ENCODE measurements around the gene AMHR2. TPM values are rescaled to one million over a fixed set of nuclear protein-coding genes. Genes with fewer than 3 reads are reported as not detected.
A peak's percentile ranks its signal among the peaks of the same experiment; 100 is the strongest.

The AMHR2 gene
- total RNA-seq, 2 experiments from 2014 or later, result not detected

DNA sequence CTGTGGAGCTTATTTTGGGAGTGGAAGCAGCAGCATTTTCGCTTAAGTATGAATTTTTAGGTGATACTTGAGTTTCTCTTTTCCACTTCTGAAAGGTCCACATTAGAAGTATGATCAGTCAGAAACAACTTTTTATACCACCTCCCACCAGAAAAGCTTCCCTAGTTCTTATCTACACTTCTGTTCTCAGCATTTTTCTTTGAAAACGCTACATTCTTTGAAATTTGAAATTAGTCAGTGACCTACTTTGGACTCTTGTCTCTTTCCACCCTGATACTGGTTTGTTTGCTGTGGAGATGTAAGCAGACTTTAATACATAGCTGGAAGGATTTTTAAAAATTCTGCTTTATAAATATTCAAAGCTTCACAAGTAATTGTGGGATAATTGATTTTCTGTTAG, 50.4 kb downstream of the AMHR2 start:
- Mint-ChIP-seq H3K36me3 (ENCODE audit: low read depth) (peaks cover 65% of the 10 kb centered on the region), H3K27me3 (ENCODE audit: low read depth) (no peaks in the 10 kb centered on the region), H3K9me3 (no peaks in the 10 kb centered on the region), H3K4me3 (no peak overlapping the region), H3K4me1 (ENCODE audit: low read depth) (peaks cover 62% of the 10 kb centered on the region), H3K27ac (peak overlapping the region; percentile 64)
- CTCF ChIA-PET, result interaction anchor here (0.5 to 5.3 kb wide), 8 partner anchors 8 to 152 kb away, joined by 3 to 40 read pairs (median 4); no protein-coding TSS in a partner anchor
- intact Hi-C loops (cut with micrococcal nuclease), result no loop called here
- no peak for DNase-seq

DNA sequence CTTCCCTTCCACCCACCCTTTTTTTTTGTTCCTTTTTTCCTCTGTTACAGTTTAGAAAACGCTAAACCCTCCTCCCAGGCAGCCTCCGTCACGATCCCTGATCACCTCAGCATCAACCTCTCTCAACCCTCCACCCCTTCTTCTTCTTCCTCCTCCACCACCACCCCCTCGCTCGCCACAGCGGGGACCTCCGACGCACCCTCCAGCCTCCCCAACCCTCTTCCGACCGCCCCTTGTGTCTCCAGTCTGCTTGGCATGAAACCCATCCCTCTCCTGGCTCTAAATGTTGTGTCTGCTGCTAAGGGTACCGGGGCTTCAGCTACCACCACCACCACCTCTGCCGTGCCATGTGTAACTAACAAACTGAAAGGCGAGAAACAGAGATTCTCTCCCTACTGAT, 51.2 kb downstream of the AMHR2 start:
- DNase-seq, result no peak
- Mint-ChIP-seq H3K4me1 (ENCODE audit: low read depth) (peaks cover 62% of the 10 kb centered on the region), H3K9me3 (no peaks in the 10 kb centered on the region), H3K4me3 (no peak overlapping the region), H3K36me3 (ENCODE audit: low read depth) (peaks cover 68% of the 10 kb centered on the region), H3K27ac (peak overlapping the region; percentile 64), H3K27me3 (ENCODE audit: low read depth) (no peaks in the 10 kb centered on the region)
- intact Hi-C loops (cut with micrococcal nuclease), result no loop called here
- CTCF ChIA-PET, result interaction anchor here (0.7 to 5.3 kb wide), 9 partner anchors 8 to 130 kb away, joined by 3 to 40 read pairs (median 6); no protein-coding TSS in a partner anchor

DNA sequence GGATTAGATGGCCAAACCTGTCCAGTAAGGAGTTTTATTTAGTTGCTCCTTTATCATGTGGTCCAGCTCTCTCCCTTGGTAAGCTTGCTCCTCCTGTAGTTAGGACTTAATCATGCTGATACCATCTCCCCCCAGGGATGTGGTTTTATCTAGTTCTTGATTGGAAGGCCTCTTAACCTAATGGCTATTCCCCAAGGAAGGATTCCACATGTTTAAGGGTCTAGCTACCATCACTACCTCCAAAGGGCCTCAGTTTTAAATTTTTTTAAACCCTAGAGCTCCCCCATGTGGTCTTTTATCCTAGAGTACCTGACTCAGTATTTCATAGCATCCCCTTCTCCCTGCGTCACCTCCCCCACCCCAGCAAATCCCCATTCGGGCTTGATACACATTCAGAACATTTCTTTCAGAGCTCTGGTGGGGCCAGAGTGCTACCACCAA, 53.1 kb downstream of the AMHR2 start:
- Mint-ChIP-seq H3K36me3 (ENCODE audit: low read depth) (peaks cover 59% of the 10 kb centered on the region), H3K27me3 (ENCODE audit: low read depth) (no peaks in the 10 kb centered on the region), H3K4me3 (no peak overlapping the region), H3K4me1 (ENCODE audit: low read depth) (peaks cover 51% of the 10 kb centered on the region), H3K27ac (peak overlapping the region; percentile 27), H3K9me3 (no peaks in the 10 kb centered on the region)
- DNase-seq, result no peak
- intact Hi-C loops (cut with micrococcal nuclease), result no loop called here
- CTCF ChIA-PET, result interaction anchor here (0.6 to 5.3 kb wide), 13 partner anchors 13 to 150 kb away, joined by 3 to 40 read pairs (median 4); partner anchors contain the start of gene TARBP2

DNA sequence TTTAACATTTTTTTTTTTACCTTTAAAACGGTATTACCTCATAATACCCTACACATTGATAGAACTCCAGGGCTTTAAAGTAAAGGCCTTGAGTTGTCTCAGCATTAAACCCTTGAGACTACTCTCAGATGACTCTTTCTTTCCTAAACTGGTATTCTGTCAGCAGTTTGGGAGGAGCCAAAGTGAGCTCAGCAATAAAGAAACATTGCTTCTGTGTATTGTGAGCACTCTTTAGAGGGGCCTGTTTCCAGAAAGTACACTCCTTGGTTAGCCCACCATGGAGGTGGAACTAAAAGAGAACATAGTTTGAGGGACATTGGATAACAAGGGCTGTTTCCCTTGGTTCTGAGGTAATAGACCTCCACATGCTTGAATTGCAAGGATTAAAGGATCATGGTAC, 55.2 kb downstream of the AMHR2 start:
- H3K27ac Mint-ChIP-seq, result peak overlapping the region; percentile 30
- no peak overlapping the region for H3K4me3 Mint-ChIP-seq
- no peaks in the 10 kb centered on the region for H3K27me3 Mint-ChIP-seq (ENCODE audit: low read depth)
- peaks cover 32% of the 10 kb centered on the region for H3K4me1 Mint-ChIP-seq (ENCODE audit: low read depth)
- intact Hi-C loops (cut with micrococcal nuclease), result no loop called here
- CTCF ChIA-PET, result interaction anchor here (0.6 to 2.0 kb wide), 3 partner anchors 29 to 133 kb away, joined by 3 to 5 read pairs (median 5); no protein-coding TSS in a partner anchor
- H3K9me3 Mint-ChIP-seq, result no peaks in the 10 kb centered on the region
- H3K36me3 Mint-ChIP-seq (ENCODE audit: low read depth), result peaks cover 48% of the 10 kb centered on the region
- no peak for DNase-seq

DNA sequence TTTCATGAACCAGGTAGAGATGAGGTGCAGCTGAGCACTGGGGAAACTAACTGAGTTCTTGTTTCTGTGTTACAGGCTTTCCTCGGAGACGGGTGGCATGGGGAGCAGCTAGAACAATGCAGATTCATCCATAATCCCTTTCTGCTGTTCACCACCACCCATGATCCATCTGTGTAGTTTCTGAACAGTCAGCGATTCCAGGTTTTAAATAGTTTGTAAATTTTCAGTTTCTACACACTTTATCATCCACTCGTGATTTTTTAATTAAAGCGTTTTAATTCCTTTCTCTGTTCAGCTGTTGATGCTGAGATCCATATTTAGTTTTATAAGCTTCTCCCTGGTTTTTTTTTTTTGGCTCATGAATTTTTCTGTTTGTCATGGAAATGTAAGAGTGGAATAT, 55.7 kb downstream of the AMHR2 start:
- peaks cover 28% of the 10 kb centered on the region for H3K4me1 Mint-ChIP-seq (ENCODE audit: low read depth)
- H3K27ac Mint-ChIP-seq, result peak overlapping the region; percentile 30
- CTCF ChIA-PET, result interaction anchor here (0.6 to 2.0 kb wide), 2 partner anchors 29 to 163 kb away, joined by 4 to 5 read pairs; no protein-coding TSS in a partner anchor
- H3K4me3 Mint-ChIP-seq, result no peak overlapping the region
- DNase-seq, result no peak
- intact Hi-C loops (cut with micrococcal nuclease), result no loop called here
- peaks cover 44% of the 10 kb centered on the region for H3K36me3 Mint-ChIP-seq (ENCODE audit: low read depth)
- H3K27me3 Mint-ChIP-seq (ENCODE audit: low read depth), result no peaks in the 10 kb centered on the region
- H3K9me3 Mint-ChIP-seq, result no peaks in the 10 kb centered on the region

DNA sequence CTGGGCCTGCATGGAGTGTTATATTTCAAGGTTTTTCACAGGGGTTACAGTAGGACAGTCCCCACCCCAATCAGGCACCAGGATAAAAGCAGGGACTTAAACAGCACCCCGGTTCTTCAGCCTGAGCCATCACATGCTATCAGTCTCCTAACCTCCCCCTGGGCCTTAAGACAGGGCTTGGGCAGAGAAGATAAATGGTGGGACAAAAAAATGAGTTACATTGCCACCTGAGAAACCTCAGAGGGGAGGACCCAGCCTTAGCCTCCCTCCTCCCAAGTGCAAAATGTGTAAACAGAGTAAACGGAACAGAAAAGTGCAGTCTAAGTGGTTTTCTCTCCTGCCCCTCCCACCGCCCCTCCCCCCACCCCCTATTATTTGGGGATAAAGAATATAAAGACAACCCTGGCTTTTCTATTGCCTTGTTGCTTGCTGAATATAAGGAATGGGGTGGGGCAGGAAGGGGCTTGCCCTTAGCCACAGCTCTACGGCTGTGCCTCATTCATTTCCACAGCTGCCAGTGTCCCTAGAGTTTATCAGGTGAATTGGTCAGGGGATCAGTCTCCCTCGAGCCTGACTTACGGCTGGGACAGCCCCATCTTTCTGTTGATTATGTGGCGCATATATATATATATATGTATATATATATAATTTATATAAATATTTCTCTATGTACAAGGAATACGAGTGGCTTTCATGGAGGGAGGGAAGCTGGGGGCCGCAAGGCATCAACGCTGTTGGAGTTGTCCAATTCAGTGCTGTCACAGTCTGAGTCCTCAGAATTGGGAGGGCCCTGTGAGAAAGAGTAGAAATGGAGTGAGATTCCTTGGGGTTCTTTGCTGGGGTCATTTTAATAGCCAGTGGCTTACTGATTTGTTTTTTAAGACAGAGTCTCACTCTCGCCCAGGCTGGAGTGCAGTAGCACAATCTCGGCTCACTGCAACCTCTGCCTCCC, 57.1 kb downstream of the AMHR2 start:
- Mint-ChIP-seq H3K4me1 (ENCODE audit: low read depth) (peaks cover 15% of the 10 kb centered on the region), H3K4me3 (no peak overlapping the region), H3K27ac (no peak overlapping the region), H3K9me3 (no peaks in the 10 kb centered on the region), H3K27me3 (ENCODE audit: low read depth) (no peaks in the 10 kb centered on the region), H3K36me3 (ENCODE audit: low read depth) (peaks cover 32% of the 10 kb centered on the region)
- intact Hi-C loops (cut with micrococcal nuclease), result no loop called here
- CTCF ChIA-PET, result interaction anchor here (0.6 to 3.0 kb wide), 4 partner anchors 12 to 84 kb away, joined by 3 to 16 read pairs (median 6); partner anchors contain the start of gene NPFF
- no peak for DNase-seq

Other genes with a start within 250 kb of the AMHR2 start
- gene ZNF740, start 243.1 kb upstream of the AMHR2 start, total RNA-seq, result 10 to 100 TPM; 40.4 to 42.0 TPM
- 10 to 100 TPM; 31.5 to 32.3 TPM for gene CSAD, start 242.9 kb upstream of the AMHR2 start, total RNA-seq
- 10 to 100 TPM; 32.3 to 32.5 TPM for gene ITGB7, start 216.6 kb upstream of the AMHR2 start, total RNA-seq
- gene RARG, start 191.6 kb upstream of the AMHR2 start, total RNA-seq, result 1 to 10 TPM; 4.0 to 4.6 TPM
- 10 to 100 TPM; 53.3 to 54.2 TPM for gene ESPL1, start 155.6 kb upstream of the AMHR2 start, total RNA-seq
- 100 to 1,000 TPM; 376 to 383 TPM for gene PFDN5, start 128.3 kb upstream of the AMHR2 start, total RNA-seq
- gene MYG1, start 124.2 kb upstream of the AMHR2 start, total RNA-seq, result 10 to 100 TPM; 59.6 to 68.4 TPM
- gene AAAS, start 102.2 kb upstream of the AMHR2 start, total RNA-seq, result 10 to 100 TPM; 81.0 to 83.4 TPM
- not detected for gene SP7, start 87.5 kb upstream of the AMHR2 start, total RNA-seq
- gene SP1, start 43.7 kb upstream of the AMHR2 start, total RNA-seq, result 10 to 100 TPM; 87.6 to 91.9 TPM
- gene PRR13, start 17.9 kb downstream of the AMHR2 start, total RNA-seq, result 100 to 1,000 TPM; 207 to 216 TPM
- gene PCBP2, start 28.2 kb downstream of the AMHR2 start, total RNA-seq, result 1,000 to 10,000 TPM; 1,085 to 1,132 TPM
- gene MAP3K12, start 75.6 kb downstream of the AMHR2 start, total RNA-seq, result 1 to 10 TPM; 6.0 to 8.2 TPM
- gene TARBP2, start 77.4 kb downstream of the AMHR2 start, total RNA-seq, result 10 to 100 TPM; 25.0 to 26.8 TPM
- gene NPFF, start 83.6 kb downstream of the AMHR2 start, total RNA-seq, result not detected
- 10 to 100 TPM; 19.7 to 19.8 TPM for gene ATF7, start 202.5 kb downstream of the AMHR2 start, total RNA-seq